ENCODE measurements around the gene DYNC1I1. TPM values are rescaled to one million over a fixed set of nuclear protein-coding genes. Genes with fewer than 3 reads are reported as not detected.
A peak's percentile ranks its signal among the peaks of the same experiment; 100 is the strongest.

DYNC1I1 gene
- total RNA-seq, 1 experiment from 2014 or later: 3.6 TPM

GRCh38 chr7:96085953-96086352 lies 313.6 kb downstream of the DYNC1I1 start:
- ChIA-PET POLR2A (ENCODE audit: low non-redundant PET) (no interaction called here), CTCF (no interaction called here)
- no peaks in the 10 kb centered on the region for H3K9me3 ChIP-seq (ENCODE audit: low read depth, low read length, poor library complexity, severe bottlenecking)
- TF ChIP-seq EZH2 (IDR thresholded peaks at IDR 0.05; ENCODE audit: borderline replicate concordance, low read depth, low read length, poor library complexity, severe bottlenecking): no peak
- no peak for TF ChIP-seq CTCF (conservative IDR thresholded peaks at IDR 0.05; ENCODE audit: low read depth, low read length)
- intact Hi-C loops (cut with micrococcal nuclease; ENCODE audit: unreplicated experiment): no loop called here
- no TSS peak for BruUV-seq (replicated peaks)
- no peak overlapping the region for H3K4me3 ChIP-seq (ENCODE audit: low read depth, low read length, poor library complexity, severe bottlenecking)
- no peak for DNase-seq (ENCODE audit: low spot score)
- no peak overlapping the region for H3K27ac ChIP-seq (ENCODE audit: low read depth, low read length, poor library complexity, severe bottlenecking)
- H3K36me3 ChIP-seq (ENCODE audit: insufficient read depth, low read length, poor library complexity, severe bottlenecking): no peaks in the 10 kb centered on the region
- H3K27me3 ChIP-seq (replicated peaks; ENCODE audit: insufficient read depth, low read depth, low read length, poor library complexity): no peaks in the 10 kb centered on the region
- peaks cover under 1% of the 10 kb centered on the region for H3K4me1 ChIP-seq (ENCODE audit: insufficient read depth, low read length, poor library complexity, severe bottlenecking)

DNA sequence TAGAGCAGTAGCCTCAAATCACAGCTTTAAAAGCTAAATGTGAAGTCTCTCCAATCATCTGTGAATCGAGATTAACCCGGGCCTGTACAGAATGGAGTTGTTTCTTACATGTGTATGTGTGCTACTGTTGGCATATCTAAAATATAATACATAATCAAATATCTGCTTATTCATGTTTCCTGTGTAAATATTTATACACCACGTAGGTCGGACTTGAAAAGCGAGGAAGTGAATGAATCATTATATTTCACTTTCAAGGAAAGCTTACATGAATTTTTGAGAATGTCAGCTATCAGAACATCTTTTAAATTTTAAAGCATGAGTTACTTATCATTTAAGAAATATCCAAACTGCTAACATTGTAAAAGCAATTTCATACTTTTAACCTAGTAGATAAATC lies 316.2 kb downstream of the DYNC1I1 start:
- no peak overlapping the region for H3K4me3 ChIP-seq (ENCODE audit: low read depth, low read length, poor library complexity, severe bottlenecking)
- BruUV-seq (replicated peaks): no TSS peak
- TF ChIP-seq CTCF (conservative IDR thresholded peaks at IDR 0.05; ENCODE audit: low read depth, low read length) (no peak), EZH2 (IDR thresholded peaks at IDR 0.05; ENCODE audit: borderline replicate concordance, low read depth, low read length, poor library complexity, severe bottlenecking) (no peak)
- no peaks in the 10 kb centered on the region for H3K27me3 ChIP-seq (replicated peaks; ENCODE audit: insufficient read depth, low read depth, low read length, poor library complexity)
- DNase-seq (ENCODE audit: low spot score): peak; percentile 22
- ChIA-PET CTCF (no interaction called here), POLR2A (ENCODE audit: low non-redundant PET) (interaction anchor here (0.6 kb wide), 1 partner anchor 1784 kb away, joined by 4 read pairs; no protein-coding TSS in a partner anchor)
- no peaks in the 10 kb centered on the region for H3K9me3 ChIP-seq (ENCODE audit: low read depth, low read length, poor library complexity, severe bottlenecking)
- intact Hi-C loops (cut with micrococcal nuclease; ENCODE audit: unreplicated experiment): no loop called here
- H3K27ac ChIP-seq (ENCODE audit: low read depth, low read length, poor library complexity, severe bottlenecking): no peak overlapping the region
- peaks cover 5% of the 10 kb centered on the region for H3K4me1 ChIP-seq (ENCODE audit: insufficient read depth, low read length, poor library complexity, severe bottlenecking)
- H3K36me3 ChIP-seq (ENCODE audit: insufficient read depth, low read length, poor library complexity, severe bottlenecking): no peaks in the 10 kb centered on the region

DNA sequence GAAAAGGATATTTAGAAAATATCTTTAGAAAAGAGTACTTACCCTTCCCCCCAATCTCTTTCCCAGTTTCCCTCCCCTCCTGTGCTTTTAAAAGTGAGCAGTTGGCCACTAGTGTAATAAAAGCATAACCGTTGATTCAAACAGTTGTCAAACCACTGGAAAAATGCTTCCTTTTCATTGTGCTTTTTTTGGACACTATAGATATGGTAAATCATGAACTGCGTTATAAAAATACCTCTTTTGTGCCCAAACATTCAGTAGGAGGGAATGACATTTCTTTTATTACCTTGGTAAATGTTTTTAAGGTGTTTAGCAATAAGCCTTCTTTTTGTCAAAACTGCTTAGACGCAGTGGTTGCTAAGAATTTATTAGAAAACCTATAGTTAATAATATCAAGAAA lies 317.2 kb downstream of the DYNC1I1 start:
- no peaks in the 10 kb centered on the region for H3K9me3 ChIP-seq (ENCODE audit: low read depth, low read length, poor library complexity, severe bottlenecking)
- TF ChIP-seq CTCF (conservative IDR thresholded peaks at IDR 0.05; ENCODE audit: low read depth, low read length) (no peak), EZH2 (IDR thresholded peaks at IDR 0.05; ENCODE audit: borderline replicate concordance, low read depth, low read length, poor library complexity, severe bottlenecking) (no peak)
- H3K27me3 ChIP-seq (replicated peaks; ENCODE audit: insufficient read depth, low read depth, low read length, poor library complexity): no peaks in the 10 kb centered on the region
- DNase-seq (ENCODE audit: low spot score): no peak
- peaks cover 5% of the 10 kb centered on the region for H3K4me1 ChIP-seq (ENCODE audit: insufficient read depth, low read length, poor library complexity, severe bottlenecking)
- no peaks in the 10 kb centered on the region for H3K36me3 ChIP-seq (ENCODE audit: insufficient read depth, low read length, poor library complexity, severe bottlenecking)
- POLR2A ChIA-PET (ENCODE audit: low non-redundant PET): no interaction called here
- H3K4me3 ChIP-seq (ENCODE audit: low read depth, low read length, poor library complexity, severe bottlenecking): no peak overlapping the region
- no peak overlapping the region for H3K27ac ChIP-seq (ENCODE audit: low read depth, low read length, poor library complexity, severe bottlenecking)
- BruUV-seq (replicated peaks): no TSS peak
- CTCF ChIA-PET: interaction anchor here (0.7 kb wide), 1 partner anchor 12 kb away, joined by 3 read pairs; no protein-coding TSS in a partner anchor
- intact Hi-C loops (cut with micrococcal nuclease; ENCODE audit: unreplicated experiment): no loop called here

Data from A673 (cell line).